ENCODE results near the gene POLD2. TPM values are rescaled to one million over a fixed set of nuclear protein-coding genes. Genes with fewer than 3 reads are reported as not detected.

POLD2 gene
- total and polyA plus RNA-seq, 3 experiments from 2014 or later = 74.1 to 291 (median 279) TPM

- Mint-ChIP-seq H3K4me3 (no peak overlapping the region), H3K27ac (no peak overlapping the region), H3K36me3 (peaks cover 0 to 72% (median 6%) of the 10 kb centered on the region in 3 donors), H3K27me3 (no peaks in the 10 kb centered on the region), H3K4me1 (peaks cover 8 to 28% (median 12%) of the 10 kb centered on the region in 3 donors), H3K9me3 (no peaks in the 10 kb centered on the region)
- POLR2A ChIA-PET = no interaction called here
- H3K27me3 ChIP-seq (ENCODE audit: insufficient read depth, low read length, poor library complexity, severe bottlenecking) = no peaks in the 10 kb centered on the region
- peaks cover 4% of the 10 kb centered on the region for H3K36me3 ChIP-seq (ENCODE audit: insufficient read depth, low read length)
- no peaks in the 10 kb centered on the region for H3K4me1 ChIP-seq (ENCODE audit: insufficient read depth, low read length)
- no peaks in the 10 kb centered on the region for H3K9me3 ChIP-seq (ENCODE audit: low read length)
- H3K27ac ChIP-seq (ENCODE audit: low read depth, low read length) = no peak overlapping the region
- no peak for DNase-seq
- CTCF ChIA-PET = interaction anchor here (1.1 kb wide), 1 partner anchor 13 kb away, joined by 3 read pairs; no protein-coding TSS in a partner anchor
- no peak overlapping the region for H3K4me3 ChIP-seq (ENCODE audit: low read length)
Observed at GRCh38 chr7:44116087-44116788, 7.1 kb downstream of the POLD2 start.

GRCh38 chr7:44114586-44115310, 8.6 kb downstream of the POLD2 start:
- Histone ChIP-seq H3K9me3 (ENCODE audit: low read length) (no peaks in the 10 kb centered on the region), H3K36me3 (ENCODE audit: insufficient read depth, low read length) (peaks cover 4% of the 10 kb centered on the region), H3K4me3 (ENCODE audit: low read length) (no peak overlapping the region), H3K27me3 (ENCODE audit: insufficient read depth, low read length, poor library complexity, severe bottlenecking) (no peaks in the 10 kb centered on the region), H3K4me1 (ENCODE audit: insufficient read depth, low read length) (no peaks in the 10 kb centered on the region), H3K27ac (ENCODE audit: low read depth, low read length) (no peak overlapping the region)
- Mint-ChIP-seq H3K36me3 (peaks cover 0 to 57% (median 5%) of the 10 kb centered on the region in 3 donors), H3K9me3 (no peaks in the 10 kb centered on the region), H3K27ac (no peak overlapping the region), H3K4me1 (peaks cover 1 to 13% (median 2%) of the 10 kb centered on the region in 3 donors), H3K4me3 (no peak overlapping the region), H3K27me3 (no peaks in the 10 kb centered on the region)
- POLR2A ChIA-PET = no interaction called here
- DNase-seq = no peak
- CTCF ChIA-PET = no interaction called here

DNA sequence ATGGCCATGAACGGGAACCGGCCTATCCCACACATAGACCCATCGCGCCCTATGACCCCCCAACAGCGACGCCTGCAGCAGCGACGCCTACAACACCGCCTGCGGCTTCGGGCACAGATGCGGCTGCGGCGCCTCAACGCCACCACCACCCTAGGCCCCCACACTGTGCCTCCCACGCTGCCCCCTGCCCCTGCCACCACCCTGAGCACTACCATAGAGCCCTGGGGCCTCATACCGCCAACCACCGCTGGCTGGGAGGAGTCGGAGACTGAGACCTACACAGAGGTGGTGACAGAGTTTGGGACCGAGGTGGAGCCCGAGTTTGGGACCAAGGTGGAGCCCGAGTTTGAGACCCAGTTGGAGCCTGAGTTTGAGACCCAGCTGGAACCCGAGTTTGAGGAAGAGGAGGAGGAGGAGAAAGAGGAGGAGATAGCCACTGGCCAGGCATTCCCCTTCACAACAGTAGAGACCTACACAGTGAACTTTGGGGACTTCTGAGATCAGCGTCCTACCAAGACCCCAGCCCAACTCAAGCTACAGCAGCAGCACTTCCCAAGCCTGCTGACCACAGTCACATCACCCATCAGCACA, 9.5 kb downstream of the POLD2 start:
- H3K36me3 ChIP-seq (ENCODE audit: insufficient read depth, low read length) = peaks cover 4% of the 10 kb centered on the region
- no peak overlapping the region for H3K4me3 Mint-ChIP-seq
- no peaks in the 10 kb centered on the region for H3K27me3 ChIP-seq (ENCODE audit: insufficient read depth, low read length, poor library complexity, severe bottlenecking)
- no peaks in the 10 kb centered on the region for H3K9me3 Mint-ChIP-seq
- ChIA-PET POLR2A (no interaction called here), CTCF (no interaction called here)
- DNase-seq = no peak
- H3K4me3 ChIP-seq (ENCODE audit: low read length) = no peak overlapping the region
- peaks cover 0 to 5% (median 0%) of the 10 kb centered on the region in 3 donors for H3K4me1 Mint-ChIP-seq
- H3K27me3 Mint-ChIP-seq = no peaks in the 10 kb centered on the region
- no peak overlapping the region for H3K27ac ChIP-seq (ENCODE audit: low read depth, low read length)
- H3K27ac Mint-ChIP-seq = peak overlapping the region in 2 of 8 donors; percentile 37 to 62
- no peaks in the 10 kb centered on the region for H3K9me3 ChIP-seq (ENCODE audit: low read length)
- no peaks in the 10 kb centered on the region for H3K4me1 ChIP-seq (ENCODE audit: insufficient read depth, low read length)
- peaks cover 0 to 48% (median 4%) of the 10 kb centered on the region in 3 donors for H3K36me3 Mint-ChIP-seq

DNA sequence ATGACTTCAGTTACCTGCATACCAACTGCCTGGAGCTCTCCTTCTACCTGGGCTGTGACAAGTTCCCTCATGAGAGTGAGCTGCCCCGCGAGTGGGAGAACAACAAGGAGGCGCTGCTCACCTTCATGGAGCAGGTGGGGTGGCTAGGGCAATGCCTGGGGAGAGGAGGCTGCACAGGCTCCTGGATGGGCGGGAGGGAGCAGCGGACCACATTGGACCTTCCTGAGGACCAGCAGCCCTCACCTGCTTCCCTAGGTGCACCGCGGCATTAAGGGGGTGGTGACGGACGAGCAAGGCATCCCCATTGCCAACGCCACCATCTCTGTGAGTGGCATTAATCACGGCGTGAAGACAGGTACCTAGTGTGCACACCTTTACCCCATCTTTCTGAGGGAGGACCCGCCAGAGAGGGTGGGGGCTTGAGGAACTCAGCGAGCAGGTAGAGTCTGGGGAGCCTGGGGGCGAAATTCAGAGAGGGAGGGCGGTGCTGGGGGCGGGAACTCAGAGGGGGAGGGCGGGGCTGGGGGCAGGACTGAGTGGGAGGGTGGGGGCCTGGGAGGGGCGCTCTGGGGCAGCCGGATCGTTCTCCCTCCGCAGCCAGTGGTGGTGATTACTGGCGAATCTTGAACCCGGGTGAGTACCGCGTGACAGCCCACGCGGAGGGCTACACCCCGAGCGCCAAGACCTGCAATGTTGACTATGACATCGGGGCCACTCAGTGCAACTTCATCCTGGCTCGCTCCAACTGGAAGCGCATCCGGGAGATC, 10.2 kb downstream of the POLD2 start:
- H3K4me1 ChIP-seq (ENCODE audit: insufficient read depth, low read length) = no peaks in the 10 kb centered on the region
- Mint-ChIP-seq H3K27ac (no peak overlapping the region), H3K4me3 (no peak overlapping the region), H3K4me1 (peaks cover 0 to 3% (median 0%) of the 10 kb centered on the region in 3 donors), H3K9me3 (no peaks in the 10 kb centered on the region), H3K36me3 (peaks cover 0 to 43% (median 4%) of the 10 kb centered on the region in 3 donors), H3K27me3 (peaks cover 0 to 3% of the 10 kb centered on the region in 2 donors)
- DNase-seq = no peak
- no peaks in the 10 kb centered on the region for H3K9me3 ChIP-seq (ENCODE audit: low read length)
- no peak overlapping the region for H3K4me3 ChIP-seq (ENCODE audit: low read length)
- no peak overlapping the region for H3K27ac ChIP-seq (ENCODE audit: low read depth, low read length)
- no peaks in the 10 kb centered on the region for H3K27me3 ChIP-seq (ENCODE audit: insufficient read depth, low read length, poor library complexity, severe bottlenecking)
- H3K36me3 ChIP-seq (ENCODE audit: insufficient read depth, low read length) = peaks cover 4% of the 10 kb centered on the region
- ChIA-PET POLR2A (no interaction called here), CTCF (interaction anchor here (0.7 kb wide), 1 partner anchor 12 kb away, joined by 3 read pairs; no protein-coding TSS in a partner anchor)

GRCh38 chr7:44112231-44112996, 10.9 kb downstream of the POLD2 start:
- Histone ChIP-seq H3K36me3 (ENCODE audit: insufficient read depth, low read length) (peaks cover 4% of the 10 kb centered on the region), H3K27ac (ENCODE audit: low read depth, low read length) (no peak overlapping the region), H3K9me3 (ENCODE audit: low read length) (no peaks in the 10 kb centered on the region), H3K27me3 (ENCODE audit: insufficient read depth, low read length, poor library complexity, severe bottlenecking) (no peaks in the 10 kb centered on the region), H3K4me3 (ENCODE audit: low read length) (no peak overlapping the region), H3K4me1 (ENCODE audit: insufficient read depth, low read length) (no peaks in the 10 kb centered on the region)
- Mint-ChIP-seq H3K4me1 (no peaks in the 10 kb centered on the region), H3K36me3 (peaks cover 0 to 36% (median 4%) of the 10 kb centered on the region in 3 donors), H3K4me3 (no peak overlapping the region), H3K9me3 (no peaks in the 10 kb centered on the region), H3K27ac (peak overlapping the region in 1 of 8 donors; percentile 61), H3K27me3 (peaks cover 0 to 4% of the 10 kb centered on the region in 2 donors)
- no peak for DNase-seq
- POLR2A ChIA-PET = no interaction called here
- CTCF ChIA-PET = interaction anchor here (0.7 to 1.4 kb wide), 2 partner anchors 11 kb away, joined by 3 read pairs; partner anchors contain the start of gene POLD2

- Mint-ChIP-seq H3K4me1 (no peaks in the 10 kb centered on the region), H3K27ac (no peak overlapping the region), H3K27me3 (peaks cover 0 to 4% of the 10 kb centered on the region in 2 donors), H3K9me3 (no peaks in the 10 kb centered on the region), H3K4me3 (peak overlapping the region in 1 of 7 donors; percentile 41), H3K36me3 (peaks cover 0 to 29% (median 4%) of the 10 kb centered on the region in 3 donors)
- POLR2A ChIA-PET = no interaction called here
- Histone ChIP-seq H3K4me3 (ENCODE audit: low read length) (no peak overlapping the region), H3K27me3 (ENCODE audit: insufficient read depth, low read length, poor library complexity, severe bottlenecking) (no peaks in the 10 kb centered on the region), H3K9me3 (ENCODE audit: low read length) (no peaks in the 10 kb centered on the region), H3K4me1 (ENCODE audit: insufficient read depth, low read length) (no peaks in the 10 kb centered on the region), H3K36me3 (ENCODE audit: insufficient read depth, low read length) (peaks cover 4% of the 10 kb centered on the region), H3K27ac (ENCODE audit: low read depth, low read length) (no peak overlapping the region)
- DNase-seq = no peak
- CTCF ChIA-PET = interaction anchor here (1.4 kb wide), 1 partner anchor 12 kb away, joined by 3 read pairs; the partner anchor contains the start of gene POLD2
Observed at GRCh38 chr7:44111761-44112160, 11.6 kb downstream of the POLD2 start.

Measured in CD8-positive, alpha-beta memory T cell (primary cell).